Endodermal cell (in vitro differentiated cells): ENCODE data around the gene TLCD4. TPM values are rescaled to one million over a fixed set of nuclear protein-coding genes. Genes with fewer than 3 reads are reported as not detected.
A peak's percentile ranks its signal among the peaks of the same experiment; 100 is the strongest.

Experiments used
- DNase-seq: peaks from one replicate; pipeline ENCODE4 v3.0.0-alpha.2; 2017
- H3K27ac ChIP-seq: 2 replicates; pipeline ENCODE4 v1.5.1; 2013; ENCODE audit warnings: mild to moderate bottlenecking, low read depth, low read length, moderate library complexity
- H3K27me3 ChIP-seq: 2 replicates; pipeline ENCODE4 v1.6.1; 2013; ENCODE audit warnings: mild to moderate bottlenecking, low read length, moderate library complexity; ENCODE audit not compliant: insufficient read depth, control insufficient read depth, poor library complexity, severe bottlenecking
- H3K36me3 ChIP-seq: 2 replicates; pipeline ENCODE4 v1.7.0; 2013; ENCODE audit warnings: mild to moderate bottlenecking, low read length, moderate library complexity; ENCODE audit not compliant: control insufficient read depth, insufficient read depth
- H3K4me1 ChIP-seq: one replicate; pipeline ENCODE4 v1.7.0; 2013; ENCODE audit warnings: low read length; ENCODE audit not compliant: control insufficient read depth, insufficient read depth
- H3K4me3 ChIP-seq: 2 replicates; pipeline ENCODE4 v1.5.1; 2013; ENCODE audit warnings: mild to moderate bottlenecking, low read length, moderate library complexity
- H3K9ac ChIP-seq: 2 replicates; pipeline ENCODE4 v1.6.1; 2013; ENCODE audit warnings: mild to moderate bottlenecking, low read length, moderate library complexity; ENCODE audit not compliant: poor library complexity, severe bottlenecking; ENCODE audit errors: extremely low read depth
- H3K9me3 ChIP-seq: 2 replicates; pipeline ENCODE4 v1.6.1; 2013; ENCODE audit warnings: mild to moderate bottlenecking, low read length, moderate library complexity; ENCODE audit not compliant: control insufficient read depth
- H3K27ac Mint-ChIP-seq: 2 replicates; pipeline ENCODE4 v1.8.0; 2020; ENCODE audit warnings: mixed read lengths
- H3K27me3 Mint-ChIP-seq: 2 replicates; pipeline ENCODE4 v1.8.0; 2021; ENCODE audit warnings: mild to moderate bottlenecking, mixed read lengths; ENCODE audit not compliant: insufficient read depth
- H3K36me3 Mint-ChIP-seq: 2 replicates; pipeline ENCODE4 v1.8.0; 2020; ENCODE audit warnings: low read depth, mixed read lengths
- H3K4me1 Mint-ChIP-seq: 2 replicates; pipeline ENCODE4 v1.8.0; 2020; ENCODE audit warnings: mixed read lengths
- H3K4me3 Mint-ChIP-seq: 2 replicates; pipeline ENCODE4 v1.8.0; 2020; ENCODE audit warnings: mild to moderate bottlenecking, moderate library complexity, mixed read lengths
- H3K9me3 Mint-ChIP-seq: 2 replicates; pipeline ENCODE4 v1.8.0; 2020; ENCODE audit warnings: mild to moderate bottlenecking, mixed read lengths
- CTCF ChIP-seq: fragments of 200-600 bp; sonication (generic); conservative IDR thresholded peaks from 2 replicates; pipeline ENCODE4 v1.5.0; 2021; ENCODE audit warnings: antibody characterized with exemption, mild to moderate bottlenecking
- whole genome bisulfite sequencing, 2 experiments: methylation state at CpG; one replicate each; pipeline versions ENCODE4 v1.1.5 to v1.1.7; 2013; ENCODE audit warnings: missing lambda C conversion rate in 2 of 2, mixed read lengths in 1 of 2; ENCODE audit not compliant: insufficient coverage in 1 of 2, insufficient read length in 1 of 2; 5-methylcytosine and 5-hydroxymethylcytosine counted together
- total RNA-seq, 2 donors: library from RNA; stranded (reverse); fragmentation: NEBNext Ultra II Directional in 1 of 2; extraction: Animal tissue kit (Norgen Biotek cat#: 25700) in 1 of 2; gene quantifications; 2 replicates in 1 of 2; 3 replicates in 1 of 2; pipeline ENCODE4 v1.2.1, GENCODE V29; 2021

The TLCD4 gene
- total RNA-seq, 2 donors from 2014 or later: 6.4 to 19.3 TPM

DNA sequence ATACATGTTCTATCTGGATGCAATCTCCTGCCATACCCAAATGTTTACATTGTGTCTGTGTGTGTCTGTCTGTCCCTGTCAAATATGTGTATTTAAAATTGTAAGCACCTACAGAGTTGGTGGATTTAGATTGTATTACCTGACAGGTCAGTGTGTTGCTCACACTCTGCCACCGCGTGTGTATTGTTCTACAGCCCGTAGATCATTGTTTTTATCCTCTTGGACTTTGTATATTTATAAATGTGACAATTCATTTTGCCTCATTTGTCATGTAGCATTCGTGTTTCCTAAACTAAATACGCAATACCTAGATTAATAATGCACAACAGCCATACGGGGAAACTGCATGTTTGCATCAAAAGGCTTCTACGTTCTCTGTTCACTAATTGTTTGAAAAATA lies 45.0 kb upstream of the TLCD4 start:
- H3K27ac ChIP-seq: no peak overlapping the region
- peaks cover 3% of the 10 kb centered on the region for H3K36me3 ChIP-seq
- no peaks in the 10 kb centered on the region for H3K9me3 ChIP-seq
- TF ChIP-seq CTCF: no peak
- Mint-ChIP-seq H3K9me3 (no peaks in the 10 kb centered on the region), H3K27me3 (no peaks in the 10 kb centered on the region), H3K27ac (peak overlapping the region; percentile 92), H3K4me3 (peak overlapping the region; percentile 84), H3K36me3 (peaks cover 7% of the 10 kb centered on the region), H3K4me1 (peaks cover 37% of the 10 kb centered on the region)
- H3K4me3 ChIP-seq: peak overlapping the region; percentile 95
- no peak for DNase-seq
- 20 to 29% methylated on average over 2 to 7 of the region's 7 CpGs for WGBS, 2 experiments
- H3K4me1 ChIP-seq: no peaks in the 10 kb centered on the region
- no peaks in the 10 kb centered on the region for H3K27me3 ChIP-seq
- peak overlapping the region; percentile 17 for H3K9ac ChIP-seq

- Histone ChIP-seq H3K9ac (peak within 1 kb of the TSS; percentile 18), H3K4me3 (peak within 1 kb of the TSS; percentile 95), H3K27ac (no peak within 1 kb of the TSS), H3K4me1 (no peaks in the 10 kb centered on the region), H3K9me3 (no peaks in the 10 kb centered on the region), H3K36me3 (peaks cover 2% of the 10 kb centered on the region), H3K27me3 (peaks cover 6% of the 10 kb centered on the region)
- H3K27me3 Mint-ChIP-seq: no peaks in the 10 kb centered on the region
- DNase-seq: peak; percentile 97
- peak within 1 kb of the TSS; percentile 92 for H3K27ac Mint-ChIP-seq
- WGBS, 2 experiments: 1% methylated on average over 46 to 53 of the region's 53 CpGs
- peaks cover 30% of the 10 kb centered on the region for H3K4me1 Mint-ChIP-seq
- H3K9me3 Mint-ChIP-seq: no peaks in the 10 kb centered on the region
- H3K36me3 Mint-ChIP-seq: peaks cover 5% of the 10 kb centered on the region
- no peak for TF ChIP-seq CTCF
- peak within 1 kb of the TSS; percentile 84 for H3K4me3 Mint-ChIP-seq
Observed at GRCh38 chr1:95072532-95073419, 44.4 kb upstream of the TLCD4 start, which contains the start of gene ALG14. ALG14 (minus strand) TSS chr1:95072951; CDS start chr1:95072898, 53 bp downstream.

- H3K27ac ChIP-seq: no peak overlapping the region
- H3K9ac ChIP-seq: peak overlapping the region; percentile 18
- H3K36me3 ChIP-seq: no peaks in the 10 kb centered on the region
- Mint-ChIP-seq H3K9me3 (no peaks in the 10 kb centered on the region), H3K27ac (peak overlapping the region; percentile 20), H3K36me3 (peaks cover 5% of the 10 kb centered on the region), H3K4me3 (peak overlapping the region; percentile 84), H3K27me3 (no peaks in the 10 kb centered on the region), H3K4me1 (peaks cover 28% of the 10 kb centered on the region)
- peaks cover 7% of the 10 kb centered on the region for H3K27me3 ChIP-seq
- no peak for DNase-seq
- WGBS, 2 experiments: 27 to 54% methylated on average over 2 to 3 of the region's 3 CpGs
- H3K4me1 ChIP-seq: no peaks in the 10 kb centered on the region
- no peak for TF ChIP-seq CTCF
- H3K4me3 ChIP-seq: peak overlapping the region; percentile 95
- H3K9me3 ChIP-seq: no peaks in the 10 kb centered on the region
Observed at GRCh38 chr1:95073446-95073845, 43.7 kb upstream of the TLCD4 start.
